Measurements from ENCODE around the gene RNGTT. TPM values are rescaled to one million over a fixed set of nuclear protein-coding genes. Genes with fewer than 3 reads are reported as not detected.

The RNGTT gene
- total RNA-seq, 1 experiment from 2014 or later, result 18.2 TPM

GRCh38 chr6:88599571-88599970 is 363.8 kb downstream of the RNGTT start:
- no peak for DNase-seq (ENCODE audit: low spot score)

- DNase-seq (ENCODE audit: low spot score), result no peak
These were observed 366.6 kb downstream of the RNGTT start for GRCh38 chr6:88596801-88597200.

DNA sequence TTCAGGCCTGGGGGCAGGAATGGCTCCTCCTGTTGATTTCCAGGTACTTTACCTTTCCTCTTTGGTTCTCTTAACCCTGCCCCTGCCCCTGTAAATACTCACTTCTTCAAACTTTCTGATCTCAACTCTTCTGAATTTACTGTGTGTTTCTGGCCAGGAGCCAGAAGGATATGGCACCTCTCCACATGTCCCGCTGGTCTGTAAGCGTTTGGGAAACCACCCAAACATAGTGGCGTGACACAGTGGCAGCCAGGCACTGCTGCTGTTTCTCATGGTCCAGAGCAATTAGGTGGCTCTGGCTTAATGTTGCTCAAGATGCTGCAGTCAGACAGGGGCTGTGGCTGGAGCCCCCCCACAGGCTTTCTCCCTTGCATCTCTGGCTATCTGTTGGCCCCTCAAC is 374.5 kb downstream of the RNGTT start:
- no peak for DNase-seq (ENCODE audit: low spot score)

DNA sequence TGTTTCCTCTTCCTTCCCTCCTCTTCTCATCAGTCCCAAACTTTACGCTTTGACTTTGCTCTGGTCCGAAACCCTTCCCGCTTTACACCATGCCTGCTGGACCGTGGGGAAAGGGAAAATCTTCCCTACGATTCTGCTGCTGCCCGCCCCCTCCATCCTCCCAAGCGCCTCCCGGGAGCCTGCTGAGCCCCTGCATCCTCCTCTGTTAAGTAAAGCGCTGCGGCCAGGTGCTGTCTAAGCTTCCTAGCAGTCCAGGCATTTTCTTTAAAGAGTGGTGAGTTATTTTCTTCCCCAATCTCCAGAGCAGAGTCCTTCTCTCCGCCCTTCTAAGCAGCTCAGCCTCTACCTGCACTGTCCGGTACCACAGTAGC is 376.3 kb downstream of the RNGTT start:
- DNase-seq (ENCODE audit: low spot score), result no peak

DNA sequence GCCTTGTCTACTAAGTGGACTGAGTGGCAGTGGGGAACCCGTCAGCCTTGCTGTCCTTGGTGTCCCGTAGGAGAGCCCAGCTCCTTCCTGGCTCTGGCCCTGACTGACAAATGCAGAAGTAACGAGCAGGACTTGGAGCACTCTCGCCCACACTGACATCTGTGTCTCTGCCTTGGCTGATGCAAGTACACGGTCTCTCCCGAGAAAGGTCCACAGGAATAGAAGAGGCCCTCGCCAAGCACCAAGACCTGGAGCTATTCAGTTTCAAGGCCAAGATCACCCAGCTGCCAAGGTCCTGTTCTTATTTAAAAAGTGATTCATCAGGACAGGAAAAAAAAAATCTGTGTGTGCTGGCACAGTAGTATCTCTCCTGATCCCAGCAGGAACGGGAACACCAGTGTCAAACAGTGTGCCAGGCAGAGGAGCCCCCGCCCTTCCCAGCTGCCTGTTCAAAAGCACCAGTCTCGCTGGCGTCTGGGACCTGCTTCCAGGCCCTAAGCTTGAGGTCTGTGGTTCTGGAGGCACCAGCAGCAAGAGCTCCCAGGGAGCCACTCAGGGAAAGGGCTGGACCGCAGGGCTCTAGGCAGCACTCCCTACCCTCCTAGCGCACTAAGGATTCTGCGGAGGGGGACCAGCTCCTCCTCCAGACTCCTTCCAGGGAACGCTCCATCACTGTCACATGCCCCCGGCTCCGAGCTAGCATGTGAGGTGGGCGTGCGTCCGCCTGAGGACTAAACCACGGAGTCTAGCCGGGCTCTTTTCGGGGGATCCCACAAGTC is 376.9 kb downstream of the RNGTT start:
- no peak for DNase-seq (ENCODE audit: low spot score)

- DNase-seq (ENCODE audit: low spot score), result no peak
These were observed 378.1 kb downstream of the RNGTT start for GRCh38 chr6:88585276-88585692.

DNA sequence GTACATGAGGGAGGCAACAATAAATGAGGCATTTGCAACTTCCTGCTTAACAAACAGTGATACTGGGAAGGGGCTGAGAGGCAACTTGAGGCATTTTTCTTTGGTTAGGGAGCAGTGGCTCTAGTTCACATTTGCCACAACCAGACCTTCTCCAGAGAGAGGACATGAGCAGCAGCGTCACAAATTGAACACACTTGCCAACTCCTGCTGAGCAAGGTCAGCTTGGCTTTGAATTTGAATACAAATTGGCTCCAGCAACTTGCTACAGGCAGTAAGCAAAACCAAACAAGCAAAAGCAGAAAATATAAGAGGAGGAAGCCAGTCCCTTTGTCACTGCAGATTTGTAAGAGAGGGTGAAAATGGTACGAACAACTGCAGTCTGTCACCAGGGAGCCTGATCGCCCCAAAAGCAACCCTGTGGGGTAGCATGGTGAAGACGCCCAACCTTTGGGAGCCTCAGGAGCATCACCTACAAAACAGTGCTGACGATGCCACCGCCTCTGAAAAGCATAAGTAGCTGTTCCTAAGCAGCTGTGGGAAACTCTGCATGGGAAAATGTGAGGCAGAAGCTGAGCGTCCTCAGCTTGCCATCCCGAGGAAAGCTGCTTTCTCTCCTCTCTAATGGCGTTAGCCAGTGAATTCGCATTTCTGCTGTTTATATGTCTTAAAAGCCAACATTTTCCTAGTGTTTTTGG is 378.7 kb downstream of the RNGTT start:
- no peak for DNase-seq (ENCODE audit: low spot score)

DNA sequence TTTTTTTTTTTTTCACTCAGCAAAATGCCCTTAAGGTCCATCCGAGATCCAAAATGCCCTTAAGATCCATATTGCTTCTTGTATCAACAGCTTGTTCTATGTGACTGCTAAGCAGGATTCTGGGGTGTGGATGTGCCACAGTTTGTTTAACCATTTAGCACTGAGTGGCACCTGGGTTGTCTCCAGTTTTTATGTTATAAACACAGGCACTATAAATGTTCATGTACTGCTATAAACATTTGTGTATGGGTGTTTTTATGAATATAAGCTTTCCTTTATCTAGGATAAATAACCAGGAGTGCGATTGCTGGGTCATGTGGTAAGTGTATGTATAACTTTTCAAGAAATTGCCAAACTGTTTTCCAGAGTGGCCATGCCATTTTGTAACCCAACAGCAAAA is 386.0 kb downstream of the RNGTT start:
- DNase-seq (ENCODE audit: low spot score), result no peak

DNA sequence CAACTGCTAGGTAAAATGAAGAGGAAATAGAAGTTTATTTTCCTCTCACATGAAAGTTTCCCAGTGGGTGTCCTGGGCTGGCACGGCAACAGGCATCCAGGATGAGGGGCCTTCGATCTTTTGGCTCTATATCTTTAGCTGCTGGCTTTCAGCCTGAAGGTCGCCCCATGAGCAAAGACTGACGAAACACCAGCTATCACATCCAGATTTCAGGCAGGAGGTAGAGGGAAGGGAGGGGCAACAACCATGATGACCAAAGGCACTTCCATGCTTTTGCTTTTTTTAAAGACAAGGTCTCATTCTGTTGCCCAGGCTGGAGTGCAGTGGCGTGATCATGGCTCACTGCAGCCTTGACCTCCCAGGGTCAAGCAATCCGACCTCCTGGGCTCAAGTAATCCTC is 387.9 kb downstream of the RNGTT start:
- DNase-seq (ENCODE audit: low spot score), result no peak

GRCh38 chr6:88574651-88575050 is 388.8 kb downstream of the RNGTT start:
- no peak for DNase-seq (ENCODE audit: low spot score)

- DNase-seq (ENCODE audit: low spot score), result no peak
These were observed 389.4 kb downstream of the RNGTT start for GRCh38 chr6:88574031-88574430.

- no peak for DNase-seq (ENCODE audit: low spot score)
These were observed 389.9 kb downstream of the RNGTT start for GRCh38 chr6:88573561-88573960.

GRCh38 chr6:88572449-88573139 is 390.8 kb downstream of the RNGTT start:
- no peak for DNase-seq (ENCODE audit: low spot score)

- DNase-seq (ENCODE audit: low spot score), result no peak
These were observed 393.5 kb downstream of the RNGTT start for GRCh38 chr6:88569959-88570358.

DNA sequence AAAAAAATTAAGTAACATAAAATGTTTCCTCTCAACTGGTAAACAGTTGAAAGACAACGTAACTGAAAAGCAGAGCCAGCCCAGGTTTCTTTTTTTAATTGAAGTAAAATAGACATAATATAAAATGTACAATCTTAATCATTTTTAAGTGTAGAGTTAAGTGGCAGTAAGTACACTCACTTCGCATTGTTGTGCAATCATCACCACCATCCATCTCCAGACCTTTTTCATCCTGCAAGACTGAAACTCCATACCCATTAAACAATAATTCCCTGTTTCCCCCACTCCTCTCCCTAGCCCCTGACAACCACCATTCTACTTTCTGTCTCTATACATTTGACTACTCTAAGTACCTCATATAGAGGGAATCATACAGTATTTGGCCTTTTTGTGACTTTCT is 395.7 kb downstream of the RNGTT start:
- no peak for DNase-seq (ENCODE audit: low spot score)

DNA sequence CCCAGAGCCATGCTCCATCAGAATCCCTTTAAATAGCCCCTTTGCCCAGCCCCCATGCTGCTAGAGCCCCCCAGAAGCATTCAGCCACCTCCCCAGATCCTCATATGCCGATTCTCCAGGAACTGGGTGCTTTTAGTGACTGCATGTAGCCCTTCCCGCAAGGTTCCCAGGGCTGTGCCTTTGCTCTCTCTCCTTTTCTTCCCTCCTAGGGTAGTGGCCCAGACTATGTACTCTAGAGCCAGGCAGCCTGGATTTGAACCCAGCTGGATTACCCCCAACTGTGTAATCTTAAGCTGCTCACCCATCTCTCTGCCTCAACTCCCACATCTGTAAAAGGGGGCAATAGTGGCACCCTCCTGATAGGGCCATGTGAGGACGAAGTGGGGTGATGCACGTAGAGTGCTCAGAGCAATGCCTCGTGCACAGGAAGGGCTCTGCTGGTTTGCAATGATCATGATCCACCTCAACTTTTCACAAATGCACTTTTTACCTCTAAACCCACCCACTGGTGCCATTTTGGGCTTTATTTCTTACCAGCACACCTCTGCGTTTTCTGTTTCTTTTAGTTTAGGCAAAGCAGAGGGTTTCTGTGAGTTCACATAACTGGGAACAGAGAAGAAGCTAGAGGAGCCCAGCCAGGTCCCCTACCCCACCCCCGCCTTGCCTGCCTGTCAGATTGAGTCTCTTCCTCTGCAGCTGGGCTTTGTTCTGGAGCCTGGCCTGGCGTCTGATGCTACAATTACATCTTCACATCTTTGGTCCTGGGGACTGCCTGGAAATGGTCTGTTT is 396.5 kb downstream of the RNGTT start:
- DNase-seq (ENCODE audit: low spot score), result no peak

DNA sequence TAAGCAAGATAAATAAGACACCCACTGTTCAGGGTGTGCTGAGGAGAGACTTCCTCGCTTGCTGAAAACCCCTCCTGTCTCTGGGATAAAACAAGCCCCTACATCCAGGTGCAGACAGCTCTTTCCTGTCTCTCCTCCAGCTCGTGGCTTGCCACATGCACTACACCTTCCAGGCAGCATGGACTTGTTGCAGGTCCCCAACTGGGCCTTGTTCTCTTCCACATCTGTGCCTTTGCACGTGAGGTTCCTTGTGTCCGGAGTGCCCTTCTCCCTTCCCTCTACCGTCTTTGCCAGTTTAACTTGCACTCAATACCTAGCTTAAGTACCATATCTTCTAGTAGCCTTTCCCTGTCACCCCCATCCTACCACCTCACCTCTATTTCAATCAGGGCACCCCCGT is 397.6 kb downstream of the RNGTT start:
- no peak for DNase-seq (ENCODE audit: low spot score)

- no peak for DNase-seq (ENCODE audit: low spot score)
These were observed 398.0 kb downstream of the RNGTT start for GRCh38 chr6:88565409-88565811.

GRCh38 chr6:88563277-88563625 is 400.2 kb downstream of the RNGTT start:
- DNase-seq (ENCODE audit: low spot score), result no peak

DNA sequence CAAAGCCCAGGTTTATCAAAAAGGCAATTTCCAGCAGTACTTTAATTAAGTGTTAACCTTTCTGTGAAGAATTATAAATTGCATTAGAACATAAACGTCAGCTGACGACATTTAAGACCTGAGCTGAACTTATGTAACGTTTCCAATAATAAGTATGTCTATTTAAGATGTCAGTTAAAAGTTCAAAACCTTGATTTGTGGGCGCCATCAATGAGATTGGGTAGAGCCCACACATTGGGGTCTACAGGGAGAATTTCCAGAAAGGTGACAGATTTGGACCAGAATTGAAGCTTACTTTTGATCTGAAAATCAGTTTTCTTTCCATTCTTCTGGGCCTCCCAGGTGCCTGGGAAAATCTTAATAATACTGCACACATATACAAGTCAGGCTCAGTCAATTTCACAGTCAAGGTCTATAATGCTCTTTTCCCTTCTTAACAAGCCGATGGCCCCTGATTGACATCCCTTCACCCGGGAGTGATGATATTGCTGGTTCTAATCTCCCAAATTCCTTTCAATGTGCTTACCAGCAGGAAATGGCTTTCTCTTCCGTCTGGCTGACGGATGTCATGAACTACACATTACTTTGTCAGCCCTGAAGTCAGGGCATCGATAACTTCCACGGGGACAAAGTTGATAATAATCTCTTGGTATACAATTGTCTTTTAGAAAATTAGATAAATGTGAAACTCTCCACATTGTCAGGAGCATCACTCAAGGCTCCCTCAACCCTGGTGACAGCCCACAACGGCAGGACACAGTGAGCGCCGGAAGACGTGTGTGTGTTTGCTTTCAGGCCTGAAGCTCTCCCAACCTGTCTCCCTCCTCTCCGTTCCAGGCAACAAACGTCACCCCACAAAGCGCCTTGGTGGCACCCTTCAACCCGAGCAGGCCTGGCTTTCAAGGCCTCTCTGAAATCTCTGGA is 400.8 kb downstream of the RNGTT start:
- DNase-seq (ENCODE audit: low spot score), result no peak

DNA sequence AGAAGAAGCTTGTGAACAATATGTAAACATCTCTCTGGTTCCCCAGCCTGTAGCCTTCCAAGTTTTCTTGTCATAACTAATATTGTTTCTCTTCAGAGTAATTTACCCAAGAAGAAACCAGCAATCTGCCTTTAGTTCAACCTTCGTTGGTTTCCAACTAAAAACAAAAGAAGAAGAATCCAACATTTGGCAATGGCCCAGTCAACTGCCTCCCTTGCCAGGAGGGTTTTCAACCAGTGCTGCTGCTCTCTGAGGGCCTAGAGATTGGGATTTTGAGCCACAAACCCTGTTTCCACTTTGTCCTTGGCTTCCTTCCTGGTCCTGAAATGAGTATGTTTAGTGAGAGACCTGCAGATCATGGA is 401.5 kb downstream of the RNGTT start:
- DNase-seq (ENCODE audit: low spot score), result no peak

Measured in H4 (cell line).